OCI-LY1 (cell line): ENCODE measurements around the gene DCHS1.

Experiments
- H2AFZ ChIP-seq: fragments of 200-600 bp; sonication (generic), shearing (Covaris generic); 2 replicates; pipeline ENCODE4 v1.6.0; 2014; ENCODE audit warnings: antibody characterized with exemption, mild to moderate bottlenecking, low read length
- H3F3A ChIP-seq: fragments of 200-600 bp; sonication (generic), shearing (Covaris generic); 2 replicates; pipeline ENCODE4 v1.6.0; 2014; ENCODE audit warnings: mild to moderate bottlenecking, antibody characterized with exemption, low read length, moderate library complexity; ENCODE audit not compliant: insufficient read depth
- H3K27ac ChIP-seq: fragments of 200-600 bp; sonication (generic); 2 replicates; pipeline ENCODE4 v1.5.1; 2014; ENCODE audit warnings: low read length, mixed run types, mild to moderate bottlenecking, low read depth; ENCODE audit not compliant: poor library complexity, severe bottlenecking
- H3K27me3 ChIP-seq: fragments of 200-600 bp; sonication (generic); 2 replicates; pipeline ENCODE4 v1.6.0; 2014; ENCODE audit warnings: antibody characterized with exemption, mild to moderate bottlenecking, low read length, moderate library complexity; ENCODE audit not compliant: insufficient read depth
- H3K36me3 ChIP-seq: fragments of 200-600 bp; sonication (generic); 2 replicates; pipeline ENCODE4 v1.6.1; 2014; ENCODE audit warnings: mild to moderate bottlenecking, antibody characterized with exemption, low read length, moderate library complexity, mixed read lengths; ENCODE audit not compliant: insufficient read depth
- H3K4me1 ChIP-seq: fragments of 200-600 bp; sonication (generic); 2 replicates; pipeline ENCODE4 v1.5.1; 2014; ENCODE audit warnings: mild to moderate bottlenecking, low read length, moderate library complexity; ENCODE audit not compliant: insufficient read depth, severe bottlenecking
- H3K4me2 ChIP-seq: fragments of 200-600 bp; sonication (generic), shearing (Covaris generic); 2 replicates; pipeline ENCODE4 v1.6.1; 2014; ENCODE audit warnings: low read length
- H3K4me3 ChIP-seq: fragments of 200-600 bp; sonication (generic); 2 replicates; pipeline ENCODE4 v1.5.1; 2014; ENCODE audit warnings: low read length, low read depth, mild to moderate bottlenecking, mixed read lengths; ENCODE audit not compliant: poor library complexity, severe bottlenecking
- H3K79me2 ChIP-seq: fragments of 200-600 bp; shearing (Covaris generic); 2 replicates; pipeline ENCODE4 v1.6.1; 2016; ENCODE audit warnings: mixed run types, low read length, mixed read lengths; ENCODE audit not compliant: insufficient read depth
- H3K9ac ChIP-seq: fragments of 200-600 bp; sonication (generic), shearing (Covaris generic); 2 replicates; pipeline ENCODE4 v1.6.1; 2014; ENCODE audit warnings: mild to moderate bottlenecking, low read length, mixed read lengths
- H3K9me2 ChIP-seq: fragments of 200-600 bp; sonication (generic), shearing (Covaris generic); 2 replicates; pipeline ENCODE4 v1.6.1; 2014; ENCODE audit warnings: low read depth, mild to moderate bottlenecking, low read length, mixed read lengths
- H3K9me3 ChIP-seq: fragments of 200-600 bp; shearing (Covaris generic); 2 replicates; pipeline ENCODE4 v1.6.1; 2014; ENCODE audit warnings: low read length, mixed read lengths
- H4K20me1 ChIP-seq: fragments of 200-600 bp; sonication (generic), shearing (Covaris generic); 2 replicates; pipeline ENCODE4 v1.6.0; 2016; ENCODE audit warnings: mild to moderate bottlenecking, low read length; ENCODE audit not compliant: insufficient read depth
- EZH2 ChIP-seq: fragments of 200-600 bp; sonication (generic), shearing (Covaris generic); IDR thresholded peaks from 2 replicates; pipeline ENCODE4 v1.8.0; 2017; ENCODE audit warnings: borderline replicate concordance, mixed run types, mild to moderate bottlenecking, antibody characterized with exemption, low read length, moderate library complexity, mixed read lengths
- TF ChIP-seq, protein P1 (sequence below): fragments of 200-600 bp; sonication (generic), shearing (Covaris generic); IDR thresholded peaks from 2 replicates; pipeline ENCODE4 v1.5.1; 2017; ENCODE audit warnings: mild to moderate bottlenecking, antibody characterized with exemption, low read length, moderate library complexity, mixed read lengths

The DCHS1 gene

DNA sequence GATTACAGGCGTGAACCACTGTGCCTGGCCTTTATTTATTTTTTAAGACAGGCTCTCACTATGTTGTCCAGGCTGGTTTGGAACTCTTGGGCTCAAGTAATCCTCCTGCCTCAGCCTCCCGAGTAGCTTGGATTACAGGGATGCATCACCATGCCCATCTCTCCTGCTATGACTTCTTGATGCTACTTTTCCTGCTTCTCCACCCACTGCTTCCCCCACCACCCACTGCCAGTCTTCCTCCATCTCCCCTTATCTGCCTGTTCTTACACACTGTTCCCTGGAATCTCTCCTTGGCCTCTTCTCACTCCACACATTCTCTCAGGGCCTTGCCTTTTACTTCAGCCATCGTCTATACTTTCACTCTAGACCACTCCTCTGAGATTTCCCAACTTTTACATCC, 19.1 kb downstream of the DCHS1 start:
- Histone ChIP-seq H3K4me1 (no peaks in the 10 kb centered on the region), H3K27me3 (peaks cover 10% of the 10 kb centered on the region; the same call in 1 of the 2 replicates), H4K20me1 (no peaks in the 10 kb centered on the region), H3K4me3 (no peak overlapping the region), H2AFZ (no peak overlapping the region), H3K79me2 (no peaks in the 10 kb centered on the region), H3K9me3 (no peaks in the 10 kb centered on the region), H3K9ac (no peak overlapping the region), H3F3A (no peaks in the 10 kb centered on the region), H3K9me2 (no peaks in the 10 kb centered on the region), H3K27ac (no peak overlapping the region), H3K4me2 (no peak overlapping the region), H3K36me3 (no peaks in the 10 kb centered on the region)
- no peak for TF ChIP-seq EZH2

DNA sequence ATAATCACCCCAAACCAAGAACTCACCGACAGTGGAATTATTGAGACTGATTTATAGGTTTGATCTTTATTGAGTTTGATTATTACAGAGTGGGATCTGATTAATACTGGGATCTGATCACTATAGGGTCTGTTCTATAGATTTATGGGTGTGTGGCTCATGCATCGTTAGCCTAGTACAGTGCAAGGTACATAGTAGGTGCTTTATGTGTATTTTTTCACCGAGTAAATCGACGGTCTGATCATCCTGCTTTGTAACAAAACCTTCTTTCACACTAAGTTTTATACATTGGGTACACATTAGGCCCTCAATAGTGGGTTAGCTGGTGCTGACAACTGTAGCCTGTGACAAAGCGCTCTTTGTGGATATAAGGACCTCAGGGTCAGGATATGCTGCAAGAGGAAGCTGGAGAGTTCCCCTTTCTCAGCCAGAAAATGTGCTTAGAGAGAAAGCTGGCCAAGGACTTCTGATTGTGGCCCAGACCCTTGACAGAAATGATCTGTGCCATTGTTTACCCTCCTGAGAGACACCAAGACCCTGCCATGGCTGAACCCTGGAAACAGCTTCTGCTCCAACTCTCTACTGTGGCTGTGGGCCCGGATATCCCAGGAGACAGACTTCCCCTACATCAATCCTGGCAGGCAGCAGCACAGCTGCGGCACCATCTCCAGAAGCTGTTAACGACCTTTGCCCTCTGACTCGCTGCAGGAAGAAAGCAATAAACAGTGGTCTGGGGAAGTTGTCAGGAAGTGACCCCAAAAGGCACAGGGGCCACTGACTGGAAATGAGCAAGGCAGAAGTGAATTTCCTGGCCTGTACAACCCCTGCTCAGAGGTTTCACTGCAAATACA, 20.3 kb downstream of the DCHS1 start:
- Histone ChIP-seq H4K20me1 (no peaks in the 10 kb centered on the region), H3K36me3 (no peaks in the 10 kb centered on the region), H3K4me1 (no peaks in the 10 kb centered on the region), H3K9me3 (no peaks in the 10 kb centered on the region), H3K4me2 (no peak overlapping the region), H3K27ac (no peak overlapping the region), H3K9ac (no peak overlapping the region), H3K9me2 (no peaks in the 10 kb centered on the region), H3K4me3 (no peak overlapping the region), H3K79me2 (no peaks in the 10 kb centered on the region), H2AFZ (no peak overlapping the region), H3K27me3 (peaks cover 10% of the 10 kb centered on the region; the same call in 1 of the 2 replicates), H3F3A (no peaks in the 10 kb centered on the region)
- TF ChIP-seq, protein P1, sequence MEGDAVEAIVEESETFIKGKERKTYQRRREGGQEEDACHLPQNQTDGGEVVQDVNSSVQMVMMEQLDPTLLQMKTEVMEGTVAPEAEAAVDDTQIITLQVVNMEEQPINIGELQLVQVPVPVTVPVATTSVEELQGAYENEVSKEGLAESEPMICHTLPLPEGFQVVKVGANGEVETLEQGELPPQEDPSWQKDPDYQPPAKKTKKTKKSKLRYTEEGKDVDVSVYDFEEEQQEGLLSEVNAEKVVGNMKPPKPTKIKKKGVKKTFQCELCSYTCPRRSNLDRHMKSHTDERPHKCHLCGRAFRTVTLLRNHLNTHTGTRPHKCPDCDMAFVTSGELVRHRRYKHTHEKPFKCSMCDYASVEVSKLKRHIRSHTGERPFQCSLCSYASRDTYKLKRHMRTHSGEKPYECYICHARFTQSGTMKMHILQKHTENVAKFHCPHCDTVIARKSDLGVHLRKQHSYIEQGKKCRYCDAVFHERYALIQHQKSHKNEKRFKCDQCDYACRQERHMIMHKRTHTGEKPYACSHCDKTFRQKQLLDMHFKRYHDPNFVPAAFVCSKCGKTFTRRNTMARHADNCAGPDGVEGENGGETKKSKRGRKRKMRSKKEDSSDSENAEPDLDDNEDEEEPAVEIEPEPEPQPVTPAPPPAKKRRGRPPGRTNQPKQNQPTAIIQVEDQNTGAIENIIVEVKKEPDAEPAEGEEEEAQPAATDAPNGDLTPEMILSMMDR, result no peak
- TF ChIP-seq EZH2, result no peak

DNA sequence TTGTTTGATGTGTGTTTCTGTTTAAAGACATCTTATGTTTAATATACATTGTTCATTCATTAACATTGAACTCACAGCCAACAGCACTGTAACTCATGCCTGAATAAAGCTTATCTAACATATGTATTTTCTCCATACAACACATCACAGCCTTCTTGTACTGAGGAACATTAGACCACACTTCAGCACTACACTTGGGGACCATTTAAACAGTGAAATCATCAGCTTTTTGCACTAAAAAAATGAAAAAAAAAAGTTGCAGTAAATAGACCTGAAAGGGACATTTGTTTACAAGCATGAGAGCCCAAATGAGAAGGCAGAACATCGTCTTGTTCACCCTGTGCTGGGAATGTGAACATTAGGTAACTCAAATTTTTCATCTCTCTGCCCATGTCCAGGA, 21.1 kb downstream of the DCHS1 start:
- Histone ChIP-seq H4K20me1 (no peaks in the 10 kb centered on the region), H3K4me1 (no peaks in the 10 kb centered on the region), H3K36me3 (no peaks in the 10 kb centered on the region), H3K9ac (no peak overlapping the region), H3F3A (no peaks in the 10 kb centered on the region), H3K9me3 (no peaks in the 10 kb centered on the region), H3K9me2 (no peaks in the 10 kb centered on the region), H3K4me2 (no peak overlapping the region), H2AFZ (no peak overlapping the region), H3K79me2 (no peaks in the 10 kb centered on the region), H3K27ac (no peak overlapping the region), H3K27me3 (peaks cover 10% of the 10 kb centered on the region; the same call in 1 of the 2 replicates), H3K4me3 (no peak overlapping the region)
- TF ChIP-seq EZH2, result no peak
- TF ChIP-seq, protein P1, result no peak
